H9 (cell line): Measurements from ENCODE around the gene MAGEB6B. TPM values are rescaled to one million over a fixed set of nuclear protein-coding genes. Genes with fewer than 3 reads are reported as not detected.

ENCODE experiments used
- DNase-seq: peaks from one replicate; pipeline ENCODE4 v3.0.0-alpha.2; 2017
- H2AFZ ChIP-seq: one replicate; pipeline ENCODE4 v1.6.1; 2013; ENCODE audit warnings: mild to moderate bottlenecking, low read length, control low read depth, moderate library complexity
- H2AK5ac ChIP-seq: 2 replicates; pipeline ENCODE4 v1.6.1; 2013; ENCODE audit warnings: low read length, control low read depth, mixed read lengths; ENCODE audit not compliant: insufficient read length
- H2BK120ac ChIP-seq: one replicate; pipeline ENCODE4 v1.6.1; 2013; ENCODE audit warnings: low read depth, mild to moderate bottlenecking, low read length, control low read depth, inconsistent platforms; ENCODE audit not compliant: poor library complexity, severe bottlenecking
- H2BK12ac ChIP-seq: 2 replicates; pipeline ENCODE4 v1.6.1; 2013; ENCODE audit warnings: low read length, control low read depth, mixed read lengths, low read depth; ENCODE audit not compliant: insufficient read length
- H2BK15ac ChIP-seq: 2 replicates; pipeline ENCODE4 v1.6.1; 2013; ENCODE audit warnings: low read depth, low read length, control low read depth
- H2BK20ac ChIP-seq: one replicate; pipeline ENCODE4 v1.6.1; 2013; ENCODE audit warnings: low read depth, mild to moderate bottlenecking, low read length, control low read depth, inconsistent platforms; ENCODE audit not compliant: poor library complexity, severe bottlenecking
- H2BK5ac ChIP-seq: 2 replicates; pipeline ENCODE4 v1.6.1; 2013; ENCODE audit warnings: low read length, control low read depth, mixed read lengths; ENCODE audit not compliant: insufficient read length
- H3K14ac ChIP-seq: 2 replicates; pipeline ENCODE4 v1.6.1; 2013; ENCODE audit warnings: low read length, control low read depth; ENCODE audit not compliant: insufficient read depth
- H3K18ac ChIP-seq: 2 replicates; pipeline ENCODE4 v1.6.1; 2013; ENCODE audit warnings: low read depth, mild to moderate bottlenecking, mixed read lengths, low read length, control low read depth; ENCODE audit not compliant: insufficient read length
- H3K23ac ChIP-seq: 2 replicates; pipeline ENCODE4 v1.6.1; 2013; ENCODE audit warnings: low read length, control low read depth, mixed read lengths, low read depth; ENCODE audit not compliant: insufficient read length
- H3K23me2 ChIP-seq: 2 replicates; pipeline ENCODE4 v1.6.1; 2013; ENCODE audit warnings: low read depth, mild to moderate bottlenecking, mixed read lengths, low read length, control low read depth; ENCODE audit not compliant: insufficient read length, poor library complexity, severe bottlenecking
- H3K27ac ChIP-seq: 2 replicates; pipeline ENCODE4 v1.5.1; 2013; ENCODE audit warnings: low read length, control low read depth, mixed read lengths, low read depth; ENCODE audit not compliant: insufficient read length
- H3K27me3 ChIP-seq: 2 replicates; pipeline ENCODE4 v1.6.1; 2013; ENCODE audit warnings: low read length, control low read depth, inconsistent platforms; ENCODE audit not compliant: insufficient read depth
- H3K4ac ChIP-seq: 2 replicates; pipeline ENCODE4 v1.6.1; 2013; ENCODE audit warnings: low read depth, mild to moderate bottlenecking, control low read depth, inconsistent platforms, low read length, moderate library complexity
- H3K4me1 ChIP-seq: 2 replicates; pipeline ENCODE4 v1.6.1; 2013; ENCODE audit warnings: low read length, control low read depth, inconsistent platforms; ENCODE audit not compliant: insufficient read depth
- H3K4me2 ChIP-seq: 2 replicates; pipeline ENCODE4 v1.6.1; 2013; ENCODE audit warnings: low read length, control low read depth, mixed read lengths; ENCODE audit not compliant: insufficient read length, insufficient read depth
- H3K56ac ChIP-seq: 2 replicates; pipeline ENCODE4 v1.6.1; 2013; ENCODE audit warnings: low read depth, mild to moderate bottlenecking, mixed read lengths, low read length, control low read depth; ENCODE audit not compliant: insufficient read length
- H3K79me1 ChIP-seq: 2 replicates; pipeline ENCODE4 v1.6.1; 2013; ENCODE audit warnings: low read depth, mild to moderate bottlenecking, moderate library complexity, low read length, control low read depth, inconsistent platforms; ENCODE audit not compliant: insufficient read depth, poor library complexity, severe bottlenecking
- H3K79me2 ChIP-seq: 2 replicates; pipeline ENCODE4 v1.6.1; 2013; ENCODE audit warnings: low read length, control low read depth, inconsistent platforms; ENCODE audit not compliant: insufficient read depth
- H3K9ac ChIP-seq: 2 replicates; pipeline ENCODE4 v1.6.1; 2013; ENCODE audit warnings: low read length, control low read depth, mixed read lengths; ENCODE audit not compliant: insufficient read length; ENCODE audit errors: extremely low read depth
- H3K9me3 ChIP-seq: one replicate; pipeline ENCODE4 v1.6.1; 2013; ENCODE audit warnings: low read depth, low read length, inconsistent platforms; ENCODE audit not compliant: control insufficient read depth
- H3T11ph ChIP-seq: one replicate; pipeline ENCODE4 v1.6.1; 2013; ENCODE audit warnings: mild to moderate bottlenecking, low read length, control low read depth, inconsistent platforms
- H4K20me1 ChIP-seq: one replicate; pipeline ENCODE4 v1.6.1; 2013; ENCODE audit not compliant: control insufficient read depth, insufficient read length, insufficient read depth
- H4K5ac ChIP-seq: 2 replicates; pipeline ENCODE4 v1.6.1; 2013; ENCODE audit warnings: low read depth, mild to moderate bottlenecking, mixed read lengths, low read length, control low read depth; ENCODE audit not compliant: insufficient read length
- H4K8ac ChIP-seq: replicated peaks from 2 replicates; pipeline ENCODE4 v1.6.1; 2013; ENCODE audit warnings: low read length, control low read depth, mixed read lengths, low read depth; ENCODE audit not compliant: insufficient read length
- H4K91ac ChIP-seq: 2 replicates; pipeline ENCODE4 v1.6.1; 2013; ENCODE audit warnings: low read depth, mild to moderate bottlenecking, moderate library complexity, mixed read lengths, low read length, control low read depth; ENCODE audit not compliant: insufficient read length
- H3K27ac Mint-ChIP-seq, 3 experiments: 2 replicates in 2 of 3; 3 replicates in 1 of 3; pipeline ENCODE4 v1.8.0; 2020 to 2021; ENCODE audit warnings: mixed read lengths in 3 of 3, mild to moderate bottlenecking in 1 of 3, moderate library complexity in 1 of 3
- H3K27me3 Mint-ChIP-seq: 2 replicates; pipeline ENCODE4 v1.8.0; 2021; ENCODE audit warnings: low read depth, mild to moderate bottlenecking, moderate library complexity, mixed read lengths
- H3K36me3 Mint-ChIP-seq, 3 experiments: 2 replicates in 2 of 3; 3 replicates in 1 of 3; pipeline ENCODE4 v1.8.0; 2020 to 2021; ENCODE audit warnings: low read depth in 3 of 3, mixed read lengths in 3 of 3; ENCODE audit not compliant: insufficient read depth in 1 of 3
- H3K4me1 Mint-ChIP-seq, 2 experiments: 2 replicates each; pipeline ENCODE4 v1.8.0; 2020; ENCODE audit warnings: mixed read lengths in 2 of 2
- H3K4me3 Mint-ChIP-seq, 2 experiments: 2 replicates in 1 of 2; 3 replicates in 1 of 2; pipeline ENCODE4 v1.8.0; 2020 to 2021; ENCODE audit warnings: mild to moderate bottlenecking in 2 of 2, mixed read lengths in 2 of 2, moderate library complexity in 1 of 2
- H3K9me3 Mint-ChIP-seq, 2 experiments: 2 replicates in 1 of 2; 3 replicates in 1 of 2; pipeline ENCODE4 v1.8.0; 2020; ENCODE audit warnings: mild to moderate bottlenecking in 2 of 2, mixed read lengths in 2 of 2, moderate library complexity in 1 of 2
- WGBS: extraction: QIAGEN DNeasy Blood & Tissue Kit; methylation state at CpG from one replicate; pipeline ENCODE4 v1.1.7; 2013; ENCODE audit warnings: missing lambda C conversion rate, low lambda C conversion rate, mixed read lengths; ENCODE audit not compliant: insufficient read length; ENCODE audit errors: extremely low coverage; 5-methylcytosine and 5-hydroxymethylcytosine counted together
- total RNA-seq: library from RNA; stranded (reverse); gene quantifications from 2 replicates; pipeline ENCODE4 v1.2.1, GENCODE V29; 2021
- TF ChIP-seq, protein P1 (sequence below): fragments of 200-600 bp; sonication (generic); conservative IDR thresholded peaks from 3 replicates; pipeline ENCODE4 v1.8.0; 2021; ENCODE audit warnings: antibody characterized with exemption, mild to moderate bottlenecking

Gene MAGEB6B
- total RNA-seq, 1 experiment from 2014 or later: not detected

DNA sequence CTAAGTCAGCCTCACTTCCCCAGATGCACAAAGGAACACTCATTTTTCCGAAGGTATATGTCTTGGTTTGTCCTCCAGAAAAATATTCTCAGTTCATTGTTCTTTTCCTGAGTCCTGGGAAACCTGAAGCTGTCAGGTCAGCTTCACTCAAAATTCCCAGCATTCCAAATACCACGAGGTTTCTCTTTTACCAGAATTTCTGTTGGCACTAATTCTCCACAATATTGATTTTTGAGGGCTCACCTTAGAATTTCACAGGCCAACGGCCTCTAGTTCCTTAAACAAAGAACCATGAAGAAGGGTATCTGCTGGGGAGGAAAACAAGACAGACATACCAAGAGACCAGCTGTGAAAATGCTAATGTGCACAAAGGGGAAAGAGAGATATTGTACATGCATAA lies 47.6 kb downstream of the MAGEB6B start:
- Histone ChIP-seq H3K9me3 (peaks cover 7% of the 10 kb centered on the region), H2BK12ac (no peak overlapping the region), H4K20me1 (no peaks in the 10 kb centered on the region), H4K5ac (no peak overlapping the region), H3K27me3 (no peaks in the 10 kb centered on the region), H2BK15ac (no peak overlapping the region), H3K9ac (no peak overlapping the region), H4K91ac (no peak overlapping the region), H2BK120ac (no peak overlapping the region), H3K79me2 (no peaks in the 10 kb centered on the region), H3K23me2 (no peaks in the 10 kb centered on the region), H3K4me1 (no peaks in the 10 kb centered on the region), H3K4me2 (no peak overlapping the region), H3K14ac (no peak overlapping the region), H2BK20ac (no peak overlapping the region), H2BK5ac (no peak overlapping the region), H3T11ph (no peak overlapping the region), H2AK5ac (no peak overlapping the region), H3K4ac (no peak overlapping the region), H4K8ac (no peak overlapping the region), H3K56ac (no peak overlapping the region), H3K18ac (no peak overlapping the region), H3K27ac (no peak overlapping the region), H3K79me1 (no peaks in the 10 kb centered on the region), H2AFZ (no peak overlapping the region), H3K23ac (no peak overlapping the region)
- H3K4me3 Mint-ChIP-seq: no peak overlapping the region
- H3K36me3 Mint-ChIP-seq: peaks cover under 1 to 4% (median 3%) of the 10 kb centered on the region in 3 experiments; a peak in 4 of 7 replicates
- TF ChIP-seq, protein P1, sequence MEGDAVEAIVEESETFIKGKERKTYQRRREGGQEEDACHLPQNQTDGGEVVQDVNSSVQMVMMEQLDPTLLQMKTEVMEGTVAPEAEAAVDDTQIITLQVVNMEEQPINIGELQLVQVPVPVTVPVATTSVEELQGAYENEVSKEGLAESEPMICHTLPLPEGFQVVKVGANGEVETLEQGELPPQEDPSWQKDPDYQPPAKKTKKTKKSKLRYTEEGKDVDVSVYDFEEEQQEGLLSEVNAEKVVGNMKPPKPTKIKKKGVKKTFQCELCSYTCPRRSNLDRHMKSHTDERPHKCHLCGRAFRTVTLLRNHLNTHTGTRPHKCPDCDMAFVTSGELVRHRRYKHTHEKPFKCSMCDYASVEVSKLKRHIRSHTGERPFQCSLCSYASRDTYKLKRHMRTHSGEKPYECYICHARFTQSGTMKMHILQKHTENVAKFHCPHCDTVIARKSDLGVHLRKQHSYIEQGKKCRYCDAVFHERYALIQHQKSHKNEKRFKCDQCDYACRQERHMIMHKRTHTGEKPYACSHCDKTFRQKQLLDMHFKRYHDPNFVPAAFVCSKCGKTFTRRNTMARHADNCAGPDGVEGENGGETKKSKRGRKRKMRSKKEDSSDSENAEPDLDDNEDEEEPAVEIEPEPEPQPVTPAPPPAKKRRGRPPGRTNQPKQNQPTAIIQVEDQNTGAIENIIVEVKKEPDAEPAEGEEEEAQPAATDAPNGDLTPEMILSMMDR: no peak
- H3K27me3 Mint-ChIP-seq: no peaks in the 10 kb centered on the region
- H3K27ac Mint-ChIP-seq: no peak overlapping the region
- no peaks in the 10 kb centered on the region for H3K4me1 Mint-ChIP-seq
- DNase-seq: no peak
- no CpG with 5 or more reads among the region's 3 CpGs for WGBS
- H3K9me3 Mint-ChIP-seq: peaks cover 58 to 70% of the 10 kb centered on the region in 2 experiments

Other genes with a start within 250 kb of the MAGEB6B start
- gene MAGEB18, start 22.3 kb upstream of the MAGEB6B start, total RNA-seq: not detected in 2 replicates
- not detected in 2 replicates for gene MAGEB6, start 31.8 kb downstream of the MAGEB6B start, total RNA-seq
- gene MAGEB5, start 55.6 kb downstream of the MAGEB6B start, total RNA-seq: not detected in 2 replicates